MM.1S (cell line): ENCODE data around the gene MIPOL1.
"Not testable (repeated sequence)": the region's sequence is repeated elsewhere in the genome, so short reads cannot be mapped to it uniquely, and the experiment has no call there.

Experiments used
- CTCF ChIP-seq: fragments of 300-600 bp; sonication (generic); IDR thresholded peaks from 2 replicates; pipeline ENCODE4 v1.5.1; 2016; ENCODE audit warnings: antibody characterized with exemption, low read length, mixed read lengths
- EZH2 ChIP-seq: fragments of 300-600 bp; sonication (generic); optimal IDR thresholded peaks from 2 replicates; pipeline ENCODE3; 2017; ENCODE audit warnings: low read depth, mild to moderate bottlenecking, antibody characterized with exemption, low read length, mixed read lengths

- TF ChIP-seq CTCF, EZH2: not testable (repeated sequence)
Observed at GRCh38 chr14:37462426-37462825, 264.7 kb downstream of the MIPOL1 start.
